NCI-H2107 treated with DMSO at 0.1 percent for 48 hours (cell line): ENCODE data around the gene SLCO2A1.

Experiments used
- DNase-seq: peaks from one replicate; lab custom pipeline; 2025; ENCODE audit not compliant: unreplicated experiment; lab: John Stamatoyannopoulos, UW

Gene SLCO2A1

GRCh38 chr3:133915685-133916658, 113.8 kb downstream of the SLCO2A1 start:
- DNase-seq: no peak

GRCh38 chr3:133914839-133915600, 114.7 kb downstream of the SLCO2A1 start:
- no peak for DNase-seq

- DNase-seq: no peak
These were observed 119.3 kb downstream of the SLCO2A1 start for GRCh38 chr3:133910422-133910821.

- DNase-seq: no peak
These were observed 124.3 kb downstream of the SLCO2A1 start for GRCh38 chr3:133905376-133905775.

GRCh38 chr3:133901847-133902246, 127.9 kb downstream of the SLCO2A1 start:
- no peak for DNase-seq

- no peak for DNase-seq
These were observed 128.6 kb downstream of the SLCO2A1 start for GRCh38 chr3:133901083-133901482.

GRCh38 chr3:133899311-133899710, 130.4 kb downstream of the SLCO2A1 start:
- DNase-seq: no peak

GRCh38 chr3:133897547-133897946, 132.2 kb downstream of the SLCO2A1 start:
- no peak for DNase-seq

GRCh38 chr3:133896002-133896761, 133.5 kb downstream of the SLCO2A1 start:
- DNase-seq: no peak

GRCh38 chr3:133895208-133896001, 134.3 kb downstream of the SLCO2A1 start, which contains the start of gene RAB6B:
RAB6B (minus strand) TSS chr3:133895882; CDS start chr3:133895466, 416 bp downstream.
- no peak for DNase-seq

GRCh38 chr3:133894353-133895207, 135.1 kb downstream of the SLCO2A1 start:
- DNase-seq: no peak

GRCh38 chr3:133893683-133894352, 135.9 kb downstream of the SLCO2A1 start:
- DNase-seq: no peak

- no peak for DNase-seq
These were observed 137.0 kb downstream of the SLCO2A1 start for GRCh38 chr3:133892541-133893231.

- no peak for DNase-seq
These were observed 137.9 kb downstream of the SLCO2A1 start for GRCh38 chr3:133891662-133892378.

- DNase-seq: no peak
These were observed 138.6 kb downstream of the SLCO2A1 start for GRCh38 chr3:133890972-133891644.

GRCh38 chr3:133890037-133890436, 139.7 kb downstream of the SLCO2A1 start:
- DNase-seq: no peak

GRCh38 chr3:133888726-133889340, 140.9 kb downstream of the SLCO2A1 start:
- DNase-seq: no peak
